HCT116 (cell line): ENCODE results near the gene SHKBP1. TPM values are rescaled to one million over a fixed set of nuclear protein-coding genes. Genes with fewer than 3 reads are reported as not detected.

ENCODE experiments used
- ATAC-seq: fragments of 200-7000 bp; cut with Tn5 transposase; 2 replicates; pipeline ENCODE4 v1.9.1; 2020; ENCODE audit warnings: mild to moderate bottlenecking, moderate library complexity
- BruUV-seq: library from RNA; stranded (reverse); fragments of 400-500 nt; replicated peaks from 2 replicates; lab custom pipeline; 2021; lab: Mats Ljungman, UMichigan
- CTCF ChIA-PET: fragments of 300-600 bp; sonication (Branson Sonifier 250); formaldehyde crosslinking; loops from one replicate; lab custom pipeline; 2021; ENCODE audit warnings: antibody characterized with exemption; lab: Charles Lee
- POLR2A ChIA-PET: fragments of 300-600, 350-600 bp; sonication (Branson Sonifier 250); formaldehyde crosslinking; loops from one replicate; lab custom pipeline; 2021; ENCODE audit warnings: antibody characterized with exemption; lab: Charles Lee
- RAD21 ChIA-PET, 2 experiments: fragments of 300-600 bp; sonication (Branson Sonifier 250); formaldehyde crosslinking; loops; one replicate each; lab custom pipeline; 2023; ENCODE audit warnings: low total read pairs in 2 of 2; ENCODE audit not compliant: uncharacterized antibody in 2 of 2, unreplicated experiment in 2 of 2, low non-redundant PET in 1 of 2; lab: Charles Lee
- DNase-seq: peaks from one replicate; pipeline ENCODE4 v3.0.0-alpha.2; 2010; ENCODE audit warnings: low read depth, low spot score
- H2AFZ ChIP-seq: fragments of 200-600 bp; shearing (Covaris generic), sonication (generic); 2 replicates; pipeline ENCODE4 v1.6.1; 2017; ENCODE audit warnings: low read depth, mixed run types, mixed read lengths, antibody characterized with exemption, low read length; ENCODE audit not compliant: poor library complexity, severe bottlenecking
- H3K27ac ChIP-seq: 2 replicates; pipeline ENCODE4 v1.5.1; 2012; ENCODE audit warnings: low read depth, low read length
- H3K27me3 ChIP-seq: fragments of 200-600 bp; sonication (generic); 2 replicates; pipeline ENCODE4 v1.6.1; 2016; ENCODE audit warnings: mixed run types, low read length, mixed read lengths; ENCODE audit not compliant: insufficient read depth
- H3K36me3 ChIP-seq, 2 experiments: fragments of 200-500 bp in 1 of 2; fragments of 200-600 bp in 1 of 2; sonication (Bioruptor generic) in 1 of 2; sonication (generic) in 1 of 2; 2 replicates each; pipeline versions ENCODE4 v1.5.1 to v1.6.1; 2014 to 2016; ENCODE audit warnings: low read length in 2 of 2, inconsistent platforms in 1 of 2, mixed read lengths in 1 of 2, mixed run types in 1 of 2; ENCODE audit not compliant: insufficient read depth in 2 of 2, control insufficient read depth in 1 of 2
- H3K4me1 ChIP-seq, 2 experiments: fragments of 200-600 bp in 1 of 2; sonication (generic) in 1 of 2; 2 replicates each; pipeline versions ENCODE4 v1.5.1 to v1.6.1; 2012 to 2017; ENCODE audit warnings: low read length in 2 of 2, inconsistent platforms in 1 of 2, mild to moderate bottlenecking in 1 of 2, mixed read lengths in 1 of 2, mixed run types in 1 of 2, moderate library complexity in 1 of 2; ENCODE audit not compliant: insufficient read depth in 2 of 2, control insufficient read depth in 1 of 2
- H3K4me2 ChIP-seq: fragments of 200-600 bp; sonication (generic); 2 replicates; pipeline ENCODE4 v1.6.1; 2017; ENCODE audit warnings: mixed run types, low read length, mixed read lengths
- H3K4me3 ChIP-seq, 2 experiments: fragments of 200-600 bp in 1 of 2; sonication (generic) in 1 of 2; replicated peaks in 1 of 2; 2 replicates each; pipeline ENCODE4 v1.5.1; 2011 to 2016; ENCODE audit warnings: low read length in 2 of 2, control low read depth in 1 of 2, low read depth in 1 of 2, mild to moderate bottlenecking in 1 of 2, mixed read lengths in 1 of 2, mixed run types in 1 of 2
- H3K79me2 ChIP-seq: fragments of 200-600 bp; sonication (generic); 2 replicates; pipeline ENCODE4 v1.6.1; 2017; ENCODE audit warnings: mild to moderate bottlenecking, mixed run types, low read length, moderate library complexity, mixed read lengths; ENCODE audit not compliant: insufficient read depth
- H3K9ac ChIP-seq: fragments of 200-600 bp; sonication (generic); 2 replicates; pipeline ENCODE4 v1.6.1; 2016; ENCODE audit warnings: low read length, mixed read lengths
- H3K9me2 ChIP-seq: fragments of 200-600 bp; sonication (generic), shearing (Covaris generic); 2 replicates; pipeline ENCODE4 v1.6.1; 2017; ENCODE audit warnings: mixed run types, mild to moderate bottlenecking, moderate library complexity; ENCODE audit not compliant: insufficient read depth
- H3K9me3 ChIP-seq, 2 experiments: fragments of 200-500 bp in 1 of 2; fragments of 200-600 bp in 1 of 2; sonication (Bioruptor generic) in 1 of 2; sonication (generic) in 1 of 2; 2 replicates each; pipeline ENCODE4 v1.6.1; 2014 to 2017; ENCODE audit warnings: low read length in 2 of 2, mixed read lengths in 2 of 2, inconsistent platforms in 1 of 2, low read depth in 1 of 2, mild to moderate bottlenecking in 1 of 2, mixed run types in 1 of 2, moderate library complexity in 1 of 2; ENCODE audit not compliant: control insufficient read depth in 1 of 2, insufficient read depth in 1 of 2
- H4K20me1 ChIP-seq: fragments of 200-600 bp; sonication (generic), shearing (Covaris generic); 2 replicates; pipeline ENCODE4 v1.6.1; 2017; ENCODE audit warnings: mixed run types, mild to moderate bottlenecking, moderate library complexity; ENCODE audit not compliant: insufficient read depth
- ATF3 ChIP-seq: IDR thresholded peaks from 2 replicates; pipeline ENCODE4 v1.6.1; 2012
- CTCF ChIP-seq, 3 experiments: fragments of 200-600 bp in 1 of 3; sonication (generic) in 1 of 3; IDR thresholded peaks in 2 of 3; conservative IDR thresholded peaks in 1 of 3; 2 replicates each; pipeline ENCODE4 v1.5.1; 2012 to 2017; ENCODE audit warnings: low read depth in 2 of 3, low read length in 2 of 3, antibody characterized with exemption in 1 of 3, borderline replicate concordance in 1 of 3, control low read depth in 1 of 3, mild to moderate bottlenecking in 1 of 3, mixed read lengths in 1 of 3, mixed run types in 1 of 3, moderate library complexity in 1 of 3; ENCODE audit not compliant: insufficient read depth in 1 of 3
- EZH2phosphoT487 ChIP-seq: fragments of 200-600 bp; IDR thresholded peaks from 2 replicates; pipeline ENCODE4 v1.6.1; 2018; ENCODE audit warnings: antibody characterized with exemption, borderline replicate concordance
- intact Hi-C: fragments of 100-400 bp; cut with micrococcal nuclease; formaldehyde crosslinking; loops from 2 replicates; pipeline ENCODE4 v1.10.0; 2022
- total RNA-seq: library from RNA; stranded (reverse); gene quantifications from one replicate; pipeline ENCODE4 v1.2.1, GENCODE V29; 2021; ENCODE audit not compliant: unreplicated experiment

The SHKBP1 gene
- total RNA-seq, 1 experiment from 2014 or later, result 97.4 TPM

GRCh38 chr19:40599902-40600569 is 23.4 kb downstream of the SHKBP1 start (continued):
- no peak for TF ChIP-seq EZH2phosphoT487

GRCh38 chr19:40600570-40601133 is 24.0 kb downstream of the SHKBP1 start:
- no peaks in the 10 kb centered on the region for H3K9me3 ChIP-seq
- CTCF ChIA-PET, result interaction anchor here (1.5 to 4.3 kb wide), 5 partner anchors 13 to 137 kb away, joined by 3 to 39 read pairs (median 27); no protein-coding TSS in a partner anchor
- DNase-seq (no peak), ATAC-seq (no peak)
- intact Hi-C loops, result loop anchor here (5.0 to 10.0 kb wide), 2 partner anchors 178 to 456 kb away; no protein-coding TSS in a partner anchor
- peaks cover 15% of the 10 kb centered on the region; the same call in 1 of the 2 replicates for H3K79me2 ChIP-seq
- peaks cover 29 to 78% of the 10 kb centered on the region in 2 experiments for H3K4me1 ChIP-seq
- H2AFZ ChIP-seq, result no peak overlapping the region
- no peaks in the 10 kb centered on the region for H3K27me3 ChIP-seq
- no peaks in the 10 kb centered on the region for H4K20me1 ChIP-seq
- H3K4me3 ChIP-seq, result peak overlapping the region; percentile 23 to 62
- H3K36me3 ChIP-seq, result no peaks in the 10 kb centered on the region
- TF ChIP-seq ATF3, result no peak
- 0 out of 6 replicates have a peak, but pooled peaks of 1 of the 3 experiments have one; percentile 7 for TF ChIP-seq CTCF (IDR thresholded peaks at IDR 0.05 in 2 of 3, conservative IDR thresholded peaks at IDR 0.05 in 1 of 3; ENCODE audit: borderline replicate concordance in 1 of 3, insufficient read depth in 1 of 3, low read depth in 2 of 3, low read length in 2 of 3)
- H3K27ac ChIP-seq, result peak overlapping the region; percentile 87
- H3K9ac ChIP-seq, result peak overlapping the region; percentile 92; the same call in 1 of the 2 replicates
- H3K4me2 ChIP-seq, result peak overlapping the region; percentile 93
- POLR2A ChIA-PET, result interaction anchor here (0.9 to 1.6 kb wide), 3 partner anchors 13 to 180 kb away, joined by 3 read pairs; no protein-coding TSS in a partner anchor
- RAD21 ChIA-PET, result no interaction called here
- no TSS peak for BruUV-seq
- H3K9me2 ChIP-seq, result no peaks in the 10 kb centered on the region
